Esophagus muscularis mucosa (tissue), 4 donors: ENCODE results near the gene DUSP9. TPM values are rescaled to one million over a fixed set of nuclear protein-coding genes. Genes with fewer than 3 reads are reported as not detected.

ENCODE experiments used
- DNase-seq: peaks from one replicate; pipeline ENCODE4 v3.0.0-alpha.2; 2017; ENCODE audit errors: extremely low spot score
- H3K27ac ChIP-seq, 4 donors: fragments of 200-600 bp; sonication (generic); replicated peaks in 1 of 4; 1 replicate in 3 of 4; 2 replicates in 1 of 4; pipeline ENCODE4 v1.5.1; 2016 to 2019; ENCODE audit warnings: mild to moderate bottlenecking in 1 of 4
- H3K27me3 ChIP-seq, 4 donors: fragments of 200-600 bp; sonication (generic); one replicate each; pipeline versions ENCODE4 v1.5.1 to v1.6.0; 2016 to 2019
- H3K36me3 ChIP-seq, 4 donors: fragments of 200-600 bp; sonication (generic); one replicate each; pipeline ENCODE4 v1.5.1; 2016 to 2019
- H3K4me1 ChIP-seq, 4 donors: fragments of 200-600 bp; sonication (generic); one replicate each; pipeline ENCODE4 v1.5.1; 2016 to 2019
- H3K4me3 ChIP-seq, 4 donors: fragments of 200-600 bp; sonication (generic); 1 replicate in 2 of 4; 2 replicates in 2 of 4; pipeline ENCODE4 v1.5.1; 2016 to 2019; ENCODE audit warnings: mild to moderate bottlenecking in 4 of 4, moderate library complexity in 1 of 4
- H3K9me3 ChIP-seq, 4 donors: fragments of 200-600 bp; sonication (generic); 1 replicate in 3 of 4; 2 replicates in 1 of 4; pipeline ENCODE4 v1.5.1; 2016 to 2019
- CTCF ChIP-seq, 3 experiments: fragments of 200-600 bp in 2 of 3; fragments of 450-650 bp in 1 of 3; sonication (generic) in 2 of 3; IDR thresholded peaks; one replicate each; pipeline ENCODE4 v1.5.1; 2017 to 2019; ENCODE audit warnings: antibody characterized with exemption in 3 of 3, mild to moderate bottlenecking in 2 of 3, moderate library complexity in 1 of 3
- EP300 ChIP-seq: sonication (generic); formaldehyde crosslinking; IDR thresholded peaks from one replicate; pipeline ENCODE4 v1.6.1; 2017; ENCODE audit warnings: antibody characterized with exemption
- POLR2A ChIP-seq: fragments of 450-650 bp; IDR thresholded peaks from one replicate; pipeline ENCODE4 v1.6.1; 2017; ENCODE audit warnings: antibody characterized with exemption, moderate library complexity, mild to moderate bottlenecking, low read depth
- POLR2AphosphoS5 ChIP-seq, 2 donors: sonication (generic); formaldehyde crosslinking; IDR thresholded peaks; one replicate each; pipeline ENCODE4 v1.6.1; 2017; ENCODE audit warnings: antibody characterized with exemption in 2 of 2
- WGBS: methylation state at CpG from one replicate; pipeline ENCODE4 v1.1.5; 2018; 5-methylcytosine and 5-hydroxymethylcytosine counted together
- intact Hi-C: fragments of 100-400 bp; cut with DNase I; formaldehyde crosslinking; loops from one replicate; pipeline ENCODE4 v1.15.1; 2023
- total RNA-seq, 4 donors: library from RNA; depleted of rRNA; stranded (reverse); fragments of >200 nt; gene quantifications; one replicate each; pipeline versions ENCODE4 v1.1.0 to v1.2.1, GENCODE V29; 2016

The DUSP9 gene
- total RNA-seq, 4 donors from 2014 or later: not detected

- H3K4me3 ChIP-seq: no peak overlapping the region
- intact Hi-C loops: no loop called here
- H3K27me3 ChIP-seq: peaks cover 0 to 6% (median 2%) of the 10 kb centered on the region in 4 donors
- H3K36me3 ChIP-seq: no peaks in the 10 kb centered on the region
- H3K9me3 ChIP-seq: peaks cover 0 to 6% (median 0%) of the 10 kb centered on the region in 4 donors
- 85% methylated on average over 8 of the region's 11 CpGs for WGBS
- peak overlapping the region; percentile 12 to 63 (median 60) for H3K27ac ChIP-seq
- peaks cover 0 to 29% (median 7%) of the 10 kb centered on the region in 4 donors for H3K4me1 ChIP-seq
- TF ChIP-seq POLR2AphosphoS5 (IDR thresholded peaks at IDR 0.05) (no peak), POLR2A (no peak), CTCF (IDR thresholded peaks at IDR 0.05) (no peak), EP300 (no peak)
- no peak for DNase-seq
These were observed 21.6 kb downstream of the DUSP9 start for GRCh38 chrX:153668423-153669173.

- intact Hi-C loops: no loop called here
- Histone ChIP-seq H3K36me3 (no peaks in the 10 kb centered on the region), H3K4me1 (peaks cover 0 to 29% (median 7%) of the 10 kb centered on the region in 4 donors), H3K4me3 (no peak overlapping the region), H3K27me3 (peaks cover 0 to 12% (median 2%) of the 10 kb centered on the region in 4 donors), H3K9me3 (peaks cover 0 to 6% (median 0%) of the 10 kb centered on the region in 4 donors), H3K27ac (peak overlapping the region; percentile 12 to 63 (median 42))
- WGBS: 66% methylated on average over 13 of the region's 17 CpGs
- TF ChIP-seq EP300 (no peak), CTCF (IDR thresholded peaks at IDR 0.05) (peak; percentile 47 to 77 (median 57))
- DNase-seq: no peak
These were observed 22.3 kb downstream of the DUSP9 start for GRCh38 chrX:153669174-153669890.

GRCh38 chrX:153669901-153670731 is 23.1 kb downstream of the DUSP9 start:
- TF ChIP-seq POLR2A: no peak
- no peak for TF ChIP-seq EP300
- TF ChIP-seq CTCF (IDR thresholded peaks at IDR 0.05): no peak
- no peak for TF ChIP-seq POLR2AphosphoS5 (IDR thresholded peaks at IDR 0.05)
- no peak for DNase-seq
- 83% methylated on average over 20 of the region's 23 CpGs for WGBS

GRCh38 chrX:153670748-153671588 is 24.0 kb downstream of the DUSP9 start:
- Histone ChIP-seq H3K9me3 (no peaks in the 10 kb centered on the region), H3K36me3 (no peaks in the 10 kb centered on the region), H3K4me3 (no peak overlapping the region), H3K27me3 (peaks cover 0 to 14% (median 2%) of the 10 kb centered on the region in 4 donors), H3K27ac (no peak overlapping the region), H3K4me1 (peaks cover 0 to 29% (median 7%) of the 10 kb centered on the region in 4 donors)
- WGBS: no CpG with 5 or more reads among the region's 23 CpGs
- intact Hi-C loops: no loop called here
- no peak for TF ChIP-seq POLR2AphosphoS5 (IDR thresholded peaks at IDR 0.05)
- no peak for TF ChIP-seq EP300
- no peak for TF ChIP-seq POLR2A
- no peak for DNase-seq

More at GRCh38 chrX:153669901-153670731, 23.1 kb downstream of the DUSP9 start:
- intact Hi-C loops: no loop called here
- peaks cover 0 to 6% (median 0%) of the 10 kb centered on the region in 4 donors for H3K9me3 ChIP-seq
- H3K27me3 ChIP-seq: peaks cover 0 to 14% (median 2%) of the 10 kb centered on the region in 4 donors
- H3K4me1 ChIP-seq: peaks cover 0 to 29% (median 7%) of the 10 kb centered on the region in 4 donors
- H3K27ac ChIP-seq: peak overlapping the region in 1 of 4 donors; percentile 26
- no peaks in the 10 kb centered on the region for H3K36me3 ChIP-seq
- H3K4me3 ChIP-seq: no peak overlapping the region
